ENCODE measurements around the gene SCNN1B.

DNA sequence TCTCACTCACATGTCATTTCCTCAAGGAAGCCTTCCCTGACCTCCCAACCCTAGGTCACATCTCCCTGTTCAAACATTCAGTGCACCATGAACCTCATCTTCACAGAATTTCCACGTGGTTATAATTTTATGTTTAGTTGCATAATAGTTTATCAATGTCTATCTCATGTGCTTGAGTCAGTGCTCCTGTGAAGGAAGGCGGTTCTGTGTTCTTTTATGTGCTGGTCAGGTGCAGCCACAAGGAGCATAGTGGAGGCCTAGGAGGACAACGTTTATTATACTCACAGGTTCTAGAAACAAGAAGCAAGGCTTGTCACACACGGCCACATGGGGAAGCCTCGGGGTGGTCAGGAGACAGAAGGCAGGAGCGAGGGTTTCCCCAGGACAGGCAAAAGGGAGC, 34.5 kb upstream of the SCNN1B start:
- TF ChIP-seq, protein P1, sequence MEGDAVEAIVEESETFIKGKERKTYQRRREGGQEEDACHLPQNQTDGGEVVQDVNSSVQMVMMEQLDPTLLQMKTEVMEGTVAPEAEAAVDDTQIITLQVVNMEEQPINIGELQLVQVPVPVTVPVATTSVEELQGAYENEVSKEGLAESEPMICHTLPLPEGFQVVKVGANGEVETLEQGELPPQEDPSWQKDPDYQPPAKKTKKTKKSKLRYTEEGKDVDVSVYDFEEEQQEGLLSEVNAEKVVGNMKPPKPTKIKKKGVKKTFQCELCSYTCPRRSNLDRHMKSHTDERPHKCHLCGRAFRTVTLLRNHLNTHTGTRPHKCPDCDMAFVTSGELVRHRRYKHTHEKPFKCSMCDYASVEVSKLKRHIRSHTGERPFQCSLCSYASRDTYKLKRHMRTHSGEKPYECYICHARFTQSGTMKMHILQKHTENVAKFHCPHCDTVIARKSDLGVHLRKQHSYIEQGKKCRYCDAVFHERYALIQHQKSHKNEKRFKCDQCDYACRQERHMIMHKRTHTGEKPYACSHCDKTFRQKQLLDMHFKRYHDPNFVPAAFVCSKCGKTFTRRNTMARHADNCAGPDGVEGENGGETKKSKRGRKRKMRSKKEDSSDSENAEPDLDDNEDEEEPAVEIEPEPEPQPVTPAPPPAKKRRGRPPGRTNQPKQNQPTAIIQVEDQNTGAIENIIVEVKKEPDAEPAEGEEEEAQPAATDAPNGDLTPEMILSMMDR (IDR thresholded peaks at IDR 0.05 in 8 of 11, conservative IDR thresholded peaks at IDR 0.05 in 3 of 11), result no peak
- TF ChIP-seq POLR2A (IDR thresholded peaks at IDR 0.05) (no peak), POLR2AphosphoS5 (IDR thresholded peaks at IDR 0.05) (no peak)

Measured in spleen (tissue), 7 donors.